GM23338 (cell line): ENCODE data around the gene PISD.

Experiments used
- EZH2 ChIP-seq: fragments of 200-600 bp; sonication (generic); IDR thresholded peaks from one replicate; pipeline ENCODE4 v1.8.0; 2017; ENCODE audit warnings: antibody characterized with exemption, mild to moderate bottlenecking, low read depth; ENCODE audit not compliant: unreplicated experiment
- EZH2phosphoT487 ChIP-seq: fragments of 200-600 bp; sonication (generic); IDR thresholded peaks from one replicate; pipeline ENCODE4 v1.8.1; 2018; ENCODE audit warnings: antibody characterized with exemption; ENCODE audit not compliant: unreplicated experiment
- JUNB ChIP-seq: IDR thresholded peaks from one replicate; pipeline ENCODE4 v1.6.1; 2016; ENCODE audit warnings: antibody characterized with exemption; ENCODE audit not compliant: unreplicated experiment
- NANOG ChIP-seq: IDR thresholded peaks from 2 replicates; pipeline ENCODE4 v1.6.1; 2016; ENCODE audit warnings: antibody characterized with exemption, borderline replicate concordance
- POLR2AphosphoS5 ChIP-seq: IDR thresholded peaks from 2 replicates; pipeline ENCODE4 v1.6.1; 2016; ENCODE audit warnings: antibody characterized with exemption, low read depth
- TF ChIP-seq, protein P1 (sequence below), 2 experiments: fragments of 200-600 bp in 1 of 2; sonication (generic) in 1 of 2; conservative IDR thresholded peaks; 2 replicates each; pipeline versions ENCODE4 v1.5.1 to v1.6.1; 2016 to 2017; ENCODE audit warnings: antibody characterized with exemption in 2 of 2, low read depth in 2 of 2, mild to moderate bottlenecking in 2 of 2, moderate library complexity in 1 of 2

DNA sequence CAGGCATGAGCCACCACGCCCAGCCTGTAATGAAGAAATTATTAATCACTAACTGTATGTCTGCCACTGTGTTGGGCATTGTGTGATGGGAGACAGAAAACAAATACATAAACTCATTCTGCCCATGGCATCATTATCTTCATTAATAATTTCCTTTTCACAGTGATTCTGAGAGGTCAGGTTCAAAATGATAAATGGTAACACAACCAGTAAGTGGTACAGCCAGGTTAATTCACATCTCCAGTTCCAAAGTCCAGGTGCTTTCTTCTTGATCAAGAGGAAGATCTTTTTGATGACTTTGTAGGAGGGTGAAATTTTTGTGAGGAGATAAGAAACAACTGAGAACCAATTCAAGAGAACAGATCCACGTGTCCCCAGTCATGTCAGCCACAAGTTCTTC, 66.7 kb downstream of the PISD start:
- TF ChIP-seq EZH2phosphoT487 (no peak), POLR2AphosphoS5 (no peak), EZH2 (no peak), NANOG (no peak), JUNB (no peak)
- TF ChIP-seq, protein P1, sequence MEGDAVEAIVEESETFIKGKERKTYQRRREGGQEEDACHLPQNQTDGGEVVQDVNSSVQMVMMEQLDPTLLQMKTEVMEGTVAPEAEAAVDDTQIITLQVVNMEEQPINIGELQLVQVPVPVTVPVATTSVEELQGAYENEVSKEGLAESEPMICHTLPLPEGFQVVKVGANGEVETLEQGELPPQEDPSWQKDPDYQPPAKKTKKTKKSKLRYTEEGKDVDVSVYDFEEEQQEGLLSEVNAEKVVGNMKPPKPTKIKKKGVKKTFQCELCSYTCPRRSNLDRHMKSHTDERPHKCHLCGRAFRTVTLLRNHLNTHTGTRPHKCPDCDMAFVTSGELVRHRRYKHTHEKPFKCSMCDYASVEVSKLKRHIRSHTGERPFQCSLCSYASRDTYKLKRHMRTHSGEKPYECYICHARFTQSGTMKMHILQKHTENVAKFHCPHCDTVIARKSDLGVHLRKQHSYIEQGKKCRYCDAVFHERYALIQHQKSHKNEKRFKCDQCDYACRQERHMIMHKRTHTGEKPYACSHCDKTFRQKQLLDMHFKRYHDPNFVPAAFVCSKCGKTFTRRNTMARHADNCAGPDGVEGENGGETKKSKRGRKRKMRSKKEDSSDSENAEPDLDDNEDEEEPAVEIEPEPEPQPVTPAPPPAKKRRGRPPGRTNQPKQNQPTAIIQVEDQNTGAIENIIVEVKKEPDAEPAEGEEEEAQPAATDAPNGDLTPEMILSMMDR (conservative IDR thresholded peaks at IDR 0.05; ENCODE audit: low read depth in 2 of 2): no peak
